GM18508 (cell line): ENCODE results near the gene ZBTB47.

Source experiments
- ATAC-seq: cut with Tn5 transposase; IDR thresholded peaks from one replicate; pipeline ENCODE4 v1.9.1; 2021; ENCODE audit warnings: moderate number of reproducible peaks; ENCODE audit not compliant: insufficient read depth, unreplicated experiment

ZBTB47 gene

DNA sequence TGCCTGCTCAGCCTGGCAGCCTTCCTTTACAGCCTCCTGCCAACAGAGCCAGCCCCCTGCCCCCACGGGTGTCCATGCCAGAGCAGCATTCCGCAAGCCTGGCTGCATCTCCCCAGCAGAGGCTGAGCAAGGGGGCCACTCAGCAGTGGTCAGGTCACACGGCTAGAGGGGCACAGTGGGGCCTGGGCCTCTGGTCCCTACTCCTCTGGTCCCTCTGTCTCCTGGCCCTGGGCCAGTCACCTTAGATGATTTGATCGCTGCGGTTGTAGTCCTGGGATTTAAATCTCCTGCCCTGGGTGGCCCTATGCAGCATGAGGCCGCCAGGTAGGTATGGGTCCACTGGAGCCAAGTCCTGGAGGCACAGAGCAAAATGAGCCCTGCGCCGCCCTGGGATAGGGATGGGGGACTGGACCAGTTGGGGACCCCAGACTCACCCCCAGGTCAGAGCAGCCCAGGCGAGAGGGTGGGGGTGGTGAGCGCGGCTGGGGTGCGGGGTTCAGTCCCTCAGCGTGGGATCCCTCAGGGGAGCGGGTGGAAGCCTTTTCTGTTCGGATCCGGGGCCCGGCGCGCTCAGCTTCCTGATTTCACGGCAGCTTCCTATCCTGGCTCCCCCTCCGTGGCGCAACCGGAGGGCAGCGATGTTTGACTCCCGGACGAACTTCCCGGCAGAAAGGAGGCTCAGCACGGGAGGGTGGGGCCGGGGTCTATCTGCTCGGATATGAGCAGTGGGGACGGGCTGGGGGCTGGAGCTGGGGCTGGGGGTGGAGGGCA lies at the start of gene ZBTB47:
Gene ZBTB47, plus strand, starts transcription at position 138 of the 771 bp plus-strand sequence. CDS start 4,659 bp downstream, outside the sequence.
- ATAC-seq: no peak

DNA sequence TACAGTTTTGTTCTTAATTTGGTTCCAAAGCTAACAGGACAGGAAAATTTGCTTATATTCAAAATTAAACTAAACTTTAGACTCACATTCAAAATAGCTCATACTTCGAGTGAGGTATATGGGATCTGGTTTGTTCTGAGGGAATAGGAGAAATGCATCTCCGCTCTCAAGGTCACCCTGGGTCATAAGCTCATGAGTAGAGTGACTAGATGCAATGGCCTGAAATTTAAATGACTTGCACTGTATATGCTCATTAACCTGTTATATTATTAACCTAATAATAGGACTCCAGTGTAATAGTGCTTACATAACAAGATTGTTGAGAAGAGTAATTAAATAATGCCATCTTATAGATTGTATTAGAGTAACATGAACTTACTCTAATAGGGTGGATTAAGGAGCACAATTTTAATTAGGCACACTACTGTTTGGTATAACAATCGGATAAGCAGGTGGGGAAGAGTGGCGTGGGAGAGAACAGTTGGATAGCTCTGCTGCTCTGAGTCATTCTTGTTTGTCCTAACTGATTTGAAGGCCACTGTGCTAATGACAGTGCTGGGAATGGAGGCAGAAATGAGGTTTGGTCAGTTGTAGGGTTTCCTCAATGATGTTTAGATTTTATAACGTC lies 47.8 kb upstream of the ZBTB47 start:
- ATAC-seq: no peak

DNA sequence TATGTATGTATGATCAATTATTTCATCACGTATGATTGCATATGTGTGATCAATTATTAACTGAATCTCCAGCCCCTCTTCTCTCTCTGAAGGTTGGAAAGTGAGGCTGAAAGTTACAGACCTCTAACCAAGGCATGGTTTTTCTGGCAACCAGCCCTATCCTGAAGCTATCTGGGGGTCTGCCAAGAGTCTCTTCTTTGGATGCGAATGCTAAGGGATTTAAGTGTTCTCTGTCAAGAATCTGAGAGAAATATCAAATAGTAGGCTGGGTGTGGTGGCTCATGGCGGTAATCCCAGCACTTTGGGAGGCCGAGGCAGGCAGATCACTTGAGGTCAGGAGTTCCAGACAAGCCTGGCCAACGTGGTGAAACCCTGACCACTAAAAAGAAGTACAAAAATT lies 44.9 kb upstream of the ZBTB47 start:
- no peak for ATAC-seq

DNA sequence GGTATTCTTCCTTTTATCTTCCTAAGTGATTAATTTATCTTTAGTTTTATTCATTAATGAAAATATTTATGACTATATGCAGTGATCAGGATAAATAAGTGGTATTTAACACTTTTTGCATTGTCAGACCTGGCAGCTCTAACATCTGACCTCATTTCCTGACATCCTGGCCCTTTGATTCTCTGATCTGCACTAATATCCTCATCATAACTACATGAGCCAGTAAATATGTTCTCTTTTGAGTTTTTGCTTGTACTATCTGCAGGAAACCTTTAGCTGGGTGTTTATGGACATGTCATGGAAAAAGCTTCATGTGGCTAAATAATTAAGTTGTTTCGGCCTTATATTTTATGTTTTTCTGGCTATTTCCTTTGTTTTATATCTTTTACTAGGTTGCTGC lies 42.5 kb upstream of the ZBTB47 start:
- ATAC-seq: no peak

DNA sequence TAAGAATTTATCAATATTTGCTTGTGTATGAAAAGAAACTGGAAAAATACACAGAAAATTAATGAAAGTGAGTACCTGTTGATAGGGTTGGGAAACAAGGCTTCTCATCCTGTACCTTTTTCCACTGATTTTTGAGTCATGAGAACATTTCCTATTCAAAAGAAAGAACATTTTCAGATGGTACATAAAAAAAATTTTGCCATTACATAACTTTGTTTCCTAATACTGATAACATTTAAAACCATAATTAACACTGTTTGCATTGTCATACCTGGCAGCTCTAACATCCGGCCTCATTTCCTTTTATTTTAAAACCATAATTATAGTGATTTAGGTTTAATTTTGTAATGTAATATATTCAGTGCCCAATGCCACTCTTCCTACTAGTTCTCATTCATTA lies 41.3 kb upstream of the ZBTB47 start:
- no peak for ATAC-seq

DNA sequence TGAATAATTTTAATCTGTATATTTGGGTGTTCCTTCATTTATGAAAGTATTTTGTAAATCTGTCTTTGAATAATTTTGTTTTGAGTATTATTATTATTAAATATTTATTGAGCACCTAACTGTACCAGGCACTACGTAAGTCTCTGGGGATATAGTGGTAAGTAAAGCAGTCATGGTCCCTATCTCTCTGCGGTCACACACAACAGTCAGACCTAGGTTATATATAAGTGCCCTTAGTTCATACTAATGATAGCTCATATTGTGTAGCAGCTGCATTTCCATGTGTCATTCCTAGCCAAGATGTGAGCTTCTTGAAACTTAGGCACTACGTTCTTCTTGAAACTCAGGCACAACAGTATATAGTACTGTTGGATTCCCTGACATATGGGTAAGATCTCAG lies 40.6 kb upstream of the ZBTB47 start:
- no peak for ATAC-seq

DNA sequence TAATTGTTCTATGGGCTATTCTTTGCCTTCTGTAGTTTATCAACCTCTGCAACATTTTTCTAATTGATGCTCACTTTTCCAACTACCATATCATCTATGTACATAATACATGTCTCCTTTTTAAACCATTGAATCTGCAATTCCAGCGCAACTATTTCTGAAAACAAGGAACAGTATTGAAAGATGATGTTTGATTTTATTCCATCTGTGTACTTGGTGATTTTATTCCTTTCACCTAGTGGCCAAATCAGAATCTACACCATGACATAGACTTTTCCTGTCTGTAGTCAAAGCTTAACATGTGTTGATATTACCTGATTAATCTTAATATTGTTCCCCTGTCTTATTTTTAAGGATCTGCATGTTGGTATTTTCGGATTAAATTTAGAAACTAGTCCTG lies 40.0 kb upstream of the ZBTB47 start:
- ATAC-seq: no peak

DNA sequence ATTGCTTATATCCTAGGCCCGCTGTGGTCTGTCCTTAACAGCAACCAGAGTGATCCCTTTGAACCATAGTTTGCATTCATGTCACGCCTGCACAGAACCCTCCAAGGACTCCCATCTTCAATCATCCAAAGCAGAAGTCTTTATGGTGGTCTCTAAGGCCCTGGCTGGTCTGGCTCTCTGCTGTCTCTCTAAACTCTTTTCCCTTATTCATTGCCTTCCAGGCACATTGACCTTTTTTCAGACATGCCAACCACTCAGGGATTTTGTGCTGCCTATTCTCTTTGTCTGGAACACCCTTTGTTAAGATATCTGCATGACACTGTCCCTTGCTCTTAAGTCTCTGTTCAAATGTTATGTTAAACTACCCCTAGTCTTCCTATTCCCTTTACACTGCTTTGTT lies 21.9 kb upstream of the ZBTB47 start:
- ATAC-seq: no peak

DNA sequence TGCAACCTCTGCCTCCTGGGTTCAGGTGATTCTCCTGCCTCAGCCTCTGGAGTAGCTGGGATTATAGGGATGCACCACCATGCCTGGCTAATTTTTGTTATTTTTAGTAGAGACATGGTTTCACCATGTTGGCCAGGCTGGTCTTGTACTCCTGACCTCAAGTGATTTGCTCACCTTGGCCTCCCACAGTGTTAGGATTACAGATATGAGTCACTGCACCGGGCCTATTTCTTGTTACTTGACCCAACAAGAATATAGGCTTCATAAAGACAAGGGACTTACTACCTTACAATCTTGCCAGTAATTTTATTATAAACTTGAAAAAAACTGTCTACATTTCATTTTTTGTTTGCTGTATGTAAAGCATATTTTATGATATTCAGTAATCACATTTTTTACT lies 21.4 kb upstream of the ZBTB47 start:
- no peak for ATAC-seq

DNA sequence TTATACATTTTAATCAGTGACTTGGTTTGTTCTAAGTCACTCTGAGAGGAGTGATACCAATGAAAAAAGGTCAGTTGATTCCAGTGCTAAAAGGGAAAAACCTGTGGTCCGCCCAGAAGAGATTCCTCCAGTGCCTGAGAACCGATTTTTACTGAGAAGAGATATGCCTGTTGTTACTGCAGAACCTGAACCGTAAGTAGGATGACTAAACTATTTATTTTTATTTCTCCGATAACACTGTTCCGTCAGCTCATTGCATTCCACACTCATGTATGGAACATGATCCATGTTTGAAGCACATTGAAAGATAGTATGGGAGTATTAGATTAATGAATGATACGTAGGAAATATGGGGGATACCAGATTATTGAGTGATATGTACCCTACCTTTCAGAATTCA lies 20.0 kb upstream of the ZBTB47 start:
- no peak for ATAC-seq

DNA sequence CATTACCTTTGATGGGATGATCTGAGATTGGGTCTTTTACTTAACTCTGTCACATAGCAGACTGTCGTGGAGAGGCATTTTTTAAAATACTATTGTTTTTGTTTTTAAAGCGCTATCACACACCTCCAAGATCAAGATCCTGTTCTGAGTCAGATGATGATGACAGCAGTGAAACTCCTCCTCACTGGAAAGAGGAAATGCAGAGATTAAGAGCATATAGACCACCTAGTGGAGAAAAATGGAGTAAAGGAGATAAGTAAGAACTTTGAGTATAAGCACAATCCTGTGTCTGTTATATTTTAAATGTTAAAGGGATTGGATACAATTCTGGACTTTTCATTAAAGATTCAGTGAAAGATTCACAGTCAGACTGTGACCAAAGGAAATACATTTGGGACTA lies 18.4 kb upstream of the ZBTB47 start:
- no peak for ATAC-seq

DNA sequence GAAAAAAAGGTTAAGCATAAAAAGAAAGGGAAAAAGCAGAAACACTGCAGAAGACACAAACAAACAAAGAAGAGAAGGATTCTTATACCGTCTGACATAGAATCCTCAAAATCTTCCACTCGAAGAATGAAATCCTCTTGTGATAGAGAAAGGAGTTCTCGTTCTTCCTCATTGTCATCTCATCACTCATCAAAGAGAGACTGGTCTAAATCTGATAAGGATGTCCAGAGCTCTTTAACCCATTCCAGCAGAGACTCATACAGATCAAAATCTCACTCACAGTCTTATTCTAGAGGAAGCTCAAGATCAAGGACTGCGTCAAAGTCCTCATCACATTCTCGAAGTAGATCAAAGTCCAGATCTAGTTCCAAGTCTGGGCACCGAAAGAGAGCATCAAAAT lies 16.5 kb upstream of the ZBTB47 start:
- no peak for ATAC-seq

DNA sequence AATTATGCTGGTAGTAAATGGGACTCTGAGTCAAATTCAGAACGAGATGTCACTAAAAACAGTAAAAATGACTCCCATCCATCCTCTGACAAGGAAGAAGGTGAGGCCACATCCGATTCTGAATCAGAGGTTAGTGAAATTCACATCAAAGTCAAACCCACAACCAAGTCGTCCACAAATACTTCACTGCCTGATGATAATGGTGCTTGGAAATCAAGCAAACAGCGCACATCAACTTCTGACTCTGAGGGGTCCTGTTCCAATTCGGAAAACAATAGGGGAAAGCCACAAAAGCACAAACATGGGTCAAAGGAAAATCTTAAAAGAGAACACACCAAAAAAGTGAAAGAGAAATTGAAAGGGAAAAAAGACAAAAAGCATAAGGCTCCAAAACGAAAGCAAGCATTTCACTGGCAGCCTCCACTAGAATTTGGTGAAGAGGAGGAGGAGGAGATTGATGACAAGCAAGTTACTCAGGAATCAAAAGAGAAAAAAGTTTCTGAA lies 15.1 kb upstream of the ZBTB47 start:
- ATAC-seq: no peak

DNA sequence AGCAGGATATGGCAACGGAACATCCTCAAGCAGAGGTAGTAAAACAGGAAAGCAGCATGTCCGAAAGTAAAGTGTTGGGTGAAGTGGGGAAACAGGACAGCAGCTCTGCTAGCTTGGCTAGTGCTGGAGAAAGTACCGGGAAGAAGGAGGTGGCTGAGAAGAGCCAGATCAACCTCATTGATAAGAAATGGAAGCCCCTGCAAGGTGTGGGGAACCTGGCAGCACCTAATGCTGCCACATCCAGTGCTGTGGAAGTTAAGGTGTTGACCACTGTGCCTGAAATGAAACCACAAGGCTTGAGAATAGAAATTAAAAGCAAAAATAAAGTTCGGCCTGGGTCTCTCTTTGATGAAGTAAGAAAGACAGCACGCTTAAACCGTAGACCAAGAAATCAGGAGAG lies 14.3 kb upstream of the ZBTB47 start:
- ATAC-seq: no peak

DNA sequence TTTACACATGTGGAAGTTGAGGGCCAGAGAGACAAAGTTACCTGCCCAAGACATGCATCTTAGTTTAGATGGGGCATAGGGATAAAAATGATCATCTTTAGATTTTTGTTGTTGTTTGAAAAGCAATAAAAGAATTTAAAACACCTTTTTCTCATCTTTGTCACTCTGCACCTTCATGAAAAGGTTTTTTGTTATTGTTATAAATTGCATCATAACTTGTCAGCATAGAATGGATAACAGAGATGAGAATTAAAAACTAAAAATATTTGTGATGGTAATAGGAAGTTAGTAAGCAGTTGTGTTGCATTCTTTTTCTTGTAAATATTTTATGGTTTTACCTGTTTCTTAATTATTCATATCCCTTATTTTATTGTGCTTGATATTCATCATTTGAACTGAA lies 13.4 kb upstream of the ZBTB47 start:
- ATAC-seq: no peak

DNA sequence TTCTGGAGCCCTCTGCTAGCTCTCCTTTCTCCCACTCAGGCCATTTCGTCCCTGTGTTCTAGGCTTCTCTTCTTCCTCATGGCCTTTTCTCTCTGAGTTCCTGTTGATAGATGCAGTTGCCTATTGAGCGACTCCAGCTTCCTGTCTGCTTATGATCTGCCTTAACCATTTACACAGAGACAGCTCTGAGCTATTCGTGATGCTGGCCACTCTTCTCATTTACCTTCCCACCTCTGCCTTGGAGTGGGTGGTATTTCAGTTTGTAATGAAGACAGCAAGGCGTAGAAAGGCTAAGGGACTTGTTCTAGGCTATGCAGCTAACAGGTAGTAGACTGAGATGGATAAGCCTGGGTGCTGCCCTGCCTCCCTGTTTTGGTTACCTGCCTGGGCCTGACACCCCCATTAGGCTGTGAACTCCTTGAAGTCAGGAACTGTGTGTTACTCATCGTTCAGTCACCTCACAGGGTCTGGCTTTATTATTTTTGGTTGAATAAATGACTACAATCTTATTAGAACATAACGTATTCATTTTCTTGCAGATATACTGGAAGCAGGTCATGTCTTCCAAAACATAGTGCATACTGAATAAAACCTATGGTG lies 12.6 kb upstream of the ZBTB47 start:
- no peak for ATAC-seq

DNA sequence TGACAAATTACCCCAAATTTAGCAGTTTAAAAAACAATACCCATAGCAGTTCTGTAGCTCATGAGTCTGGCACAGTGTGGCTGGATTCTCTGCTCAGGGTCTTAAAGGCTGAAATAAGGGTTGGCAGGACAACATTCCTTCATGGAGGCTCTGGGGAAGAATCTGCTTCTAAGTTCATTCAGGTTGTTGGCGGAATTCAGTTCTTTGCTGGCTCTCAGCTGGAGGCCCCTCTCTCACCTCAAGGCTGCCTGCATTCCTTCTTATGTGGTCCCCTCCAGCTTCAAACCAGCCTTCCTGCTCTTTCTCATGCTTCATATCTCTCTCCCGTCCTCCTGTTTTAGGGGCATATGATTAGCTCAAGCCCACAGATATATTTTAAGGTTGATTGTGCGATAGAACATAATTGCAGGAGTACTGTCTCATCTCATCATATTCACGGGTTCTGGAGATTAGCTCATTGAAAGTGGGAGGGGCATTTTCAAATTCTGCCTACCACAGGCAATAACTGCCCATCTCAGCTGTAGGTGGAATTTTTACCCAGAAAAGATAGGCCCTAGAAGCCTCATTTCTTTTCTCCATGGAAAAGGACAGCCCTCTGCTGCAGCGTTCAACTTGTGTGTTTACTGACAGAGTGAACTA lies 5.6 kb upstream of the ZBTB47 start:
- no peak for ATAC-seq

DNA sequence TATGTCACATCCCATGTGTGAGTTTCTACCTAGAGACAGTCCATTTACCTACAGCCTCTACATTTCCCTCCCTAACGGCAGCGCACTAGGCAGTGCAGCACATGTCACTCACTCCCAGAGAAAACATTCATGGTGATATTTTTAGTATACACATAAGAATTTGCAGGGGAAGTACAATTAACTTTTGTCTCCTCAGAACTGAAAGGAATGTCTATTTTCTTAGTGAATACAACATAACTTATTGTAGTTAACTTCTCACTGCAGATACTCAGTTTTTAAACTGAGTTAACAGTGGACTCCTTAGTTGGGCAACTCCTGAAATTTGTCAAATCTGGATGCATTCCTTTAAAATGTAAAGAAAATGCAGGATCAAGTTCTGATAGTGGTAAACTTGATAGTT lies 4.5 kb upstream of the ZBTB47 start:
- no peak for ATAC-seq

DNA sequence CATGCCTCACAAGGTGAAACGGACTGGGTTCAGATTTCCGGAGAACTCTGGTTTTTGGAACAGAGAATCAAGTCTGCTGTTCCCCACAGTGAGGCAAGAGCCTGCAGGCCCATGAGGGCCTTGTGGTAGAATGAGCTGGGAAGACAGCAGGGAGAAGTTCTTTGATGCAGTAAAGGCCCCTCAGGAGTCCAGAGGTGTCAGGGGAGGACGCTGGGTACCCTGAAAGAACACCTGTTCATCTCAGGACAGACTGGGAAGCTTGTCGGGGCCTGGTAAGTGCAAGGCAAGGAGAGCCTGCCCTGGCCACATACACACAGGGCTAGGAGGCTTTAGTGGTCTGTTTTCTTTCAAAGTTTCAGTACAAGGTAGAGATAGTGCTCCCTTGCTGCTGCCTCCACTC lies 3.7 kb upstream of the ZBTB47 start:
- ATAC-seq: no peak

DNA sequence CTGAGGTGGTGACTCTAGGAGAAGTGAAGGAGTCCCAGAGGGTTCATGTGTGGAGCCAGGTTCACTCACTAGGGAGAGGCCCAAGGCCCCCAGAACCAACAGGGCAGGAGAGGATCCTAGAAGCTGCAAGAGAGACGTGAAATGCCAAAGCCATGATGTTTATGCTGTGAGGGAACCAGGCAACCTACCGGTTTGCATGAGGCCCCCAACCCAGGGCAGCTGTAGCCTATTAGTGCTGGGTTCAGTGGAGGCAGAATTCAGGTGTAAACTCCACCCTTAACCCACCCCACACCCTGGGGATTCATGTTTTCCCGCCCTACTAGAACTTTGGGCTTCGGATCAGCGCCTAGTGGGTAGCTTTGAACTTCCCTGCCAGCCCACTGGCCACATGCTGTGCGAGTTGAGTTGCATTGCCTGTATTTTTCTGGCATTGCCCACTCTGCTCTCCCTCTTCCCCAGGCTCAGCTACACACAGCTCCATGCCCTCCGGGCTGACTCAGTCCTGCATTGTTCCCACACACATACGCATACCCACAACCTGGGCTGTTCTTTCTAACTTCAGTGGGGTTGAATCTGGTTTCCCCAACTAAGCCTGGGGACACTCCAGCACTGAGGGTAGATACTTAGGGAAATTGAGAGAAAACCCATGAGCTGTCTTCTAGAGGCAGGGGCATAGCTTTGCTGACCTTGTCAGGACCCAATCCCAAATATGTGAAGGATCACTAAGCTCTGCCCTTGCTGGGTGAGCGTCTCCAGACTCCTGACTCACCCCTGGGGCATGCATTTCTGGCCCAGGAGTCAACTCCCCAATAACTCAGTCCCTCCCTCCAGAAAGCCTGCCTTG lies 2.0 kb upstream of the ZBTB47 start:
- ATAC-seq: no peak
